HG03025 (cell line): ENCODE data around the gene SGSM1.

Source experiments
- ATAC-seq: cut with Tn5 transposase; IDR thresholded peaks from one replicate; pipeline ENCODE4 v1.9.1; 2021; ENCODE audit warnings: mild to moderate bottlenecking, moderate library complexity; ENCODE audit not compliant: unreplicated experiment, low FRiP score

SGSM1 gene

GRCh38 chr22:24947881-24948280 lies 141.9 kb downstream of the SGSM1 start:
- ATAC-seq, result no peak

GRCh38 chr22:24948356-24949202 lies 142.6 kb downstream of the SGSM1 start:
- no peak for ATAC-seq

- ATAC-seq, result no peak
Measured at GRCh38 chr22:24950272-24950902, 144.4 kb downstream of the SGSM1 start.

- ATAC-seq, result no peak
Measured at GRCh38 chr22:24951942-24952836, 146.2 kb downstream of the SGSM1 start, which contains the start of gene KIAA1671. TSS of gene KIAA1671 (plus strand) at chr22:24952716. CDS start at chr22:25028000, 75,284 bp downstream.

- ATAC-seq, result no peak
Measured at GRCh38 chr22:24952837-24953383, 146.9 kb downstream of the SGSM1 start.

GRCh38 chr22:24953384-24954113 lies 147.5 kb downstream of the SGSM1 start:
- no peak for ATAC-seq

GRCh38 chr22:24954114-24954463 lies 148.1 kb downstream of the SGSM1 start:
- ATAC-seq, result no peak

GRCh38 chr22:24954856-24955255 lies 148.8 kb downstream of the SGSM1 start:
- no peak for ATAC-seq

- ATAC-seq, result no peak
Measured at GRCh38 chr22:24957043-24957442, 151.0 kb downstream of the SGSM1 start.

GRCh38 chr22:24961217-24961844 lies 155.3 kb downstream of the SGSM1 start:
- ATAC-seq, result no peak

- no peak for ATAC-seq
Measured at GRCh38 chr22:24962094-24962493, 156.1 kb downstream of the SGSM1 start.

- no peak for ATAC-seq
Measured at GRCh38 chr22:24962835-24963234, 156.8 kb downstream of the SGSM1 start.

GRCh38 chr22:24964441-24964840 lies 158.4 kb downstream of the SGSM1 start:
- no peak for ATAC-seq

- ATAC-seq, result no peak
Measured at GRCh38 chr22:24965822-24966626, 160.0 kb downstream of the SGSM1 start.

- ATAC-seq, result no peak
Measured at GRCh38 chr22:24968066-24968561, 162.1 kb downstream of the SGSM1 start.

- ATAC-seq, result no peak
Measured at GRCh38 chr22:24969560-24970301, 163.7 kb downstream of the SGSM1 start.

GRCh38 chr22:24972369-24972768 lies 166.4 kb downstream of the SGSM1 start:
- ATAC-seq, result no peak

GRCh38 chr22:24973872-24974271 lies 167.9 kb downstream of the SGSM1 start:
- ATAC-seq, result no peak
